A549 (cell line): Measurements from ENCODE around the gene FBXL22. TPM values are rescaled to one million over a fixed set of nuclear protein-coding genes. Genes with fewer than 3 reads are reported as not detected.

Source experiments
- ATAC-seq, 2 experiments: fragments of 200-7000 bp in 1 of 2; fragments of >200 bp in 1 of 2; cut with Nextera tagmentation in 1 of 2; cut with Tn5 transposase in 1 of 2; 3 replicates each; pipeline versions ENCODE4 v1.8.0 to v1.9.1; 2018 to 2020; ENCODE audit warnings: mild to moderate bottlenecking in 1 of 2, moderate library complexity in 1 of 2
- CTCF ChIA-PET: fragments of 300-600 bp; sonication (Branson Sonifier 250); formaldehyde crosslinking; extraction: SDS; loops from one replicate; lab custom pipeline; 2021; ENCODE audit warnings: antibody characterized with exemption, inconsistent platforms; lab: Yijun Ruan, JAX
- POLR2A ChIA-PET: fragments of 350-600 bp; formaldehyde crosslinking; extraction: SDS; loops from one replicate; lab custom pipeline; 2021; ENCODE audit warnings: antibody characterized with exemption, inconsistent platforms; lab: Yijun Ruan, JAX
- DNase-seq, 2 experiments: peaks; one replicate each; pipeline versions ENCODE4 v3.0.0 to v3.0.0-alpha.2; 2011 to 2016; ENCODE audit warnings: low read depth in 1 of 2, low spot score in 1 of 2
- FAIRE-seq: peaks from 2 replicates; lab custom pipeline; 2011; peaks lifted over from hg19 to GRCh38; lab: Jason Lieb, UNC
- H3K27ac ChIP-seq, 2 experiments: fragments of >200 bp; sonication (Bioruptor Twin); formaldehyde crosslinking; 3 replicates each; pipeline ENCODE4 v1.5.1; 2016 to 2017
- H3K4me1 ChIP-seq: fragments of >200 bp; sonication (Bioruptor Twin); formaldehyde crosslinking; 3 replicates; pipeline ENCODE4 v1.6.1; 2016
- H3K4me2 ChIP-seq: fragments of >200 bp; sonication (Bioruptor Twin); formaldehyde crosslinking; 3 replicates; pipeline ENCODE4 v1.6.1; 2016
- H3K4me3 ChIP-seq: fragments of >200 bp; sonication (Bioruptor Twin); formaldehyde crosslinking; 3 replicates; pipeline ENCODE4 v1.5.1; 2016
- H3K9me3 ChIP-seq: fragments of >200 bp; sonication (Bioruptor Twin); formaldehyde crosslinking; 3 replicates; pipeline ENCODE4 v1.6.1; 2016
- BHLHE40 ChIP-seq: IDR thresholded peaks from 2 replicates; pipeline ENCODE4 v1.6.1; 2012; ENCODE audit warnings: low read depth, low read length, inconsistent platforms
- CBX8 ChIP-seq: fragments of 200-600 bp; sonication (generic); IDR thresholded peaks from 2 replicates; pipeline ENCODE4 v1.6.1; 2016
- CEBPB ChIP-seq, 2 experiments: fragments of >200 bp in 1 of 2; sonication (Bioruptor Twin) in 1 of 2; formaldehyde crosslinking in 1 of 2; IDR thresholded peaks; 2 replicates each; pipeline ENCODE4 v1.6.1; 2012 to 2016
- CHD4 ChIP-seq: fragments of 200-600 bp; sonication (generic); IDR thresholded peaks from 2 replicates; pipeline ENCODE4 v1.6.1; 2016; ENCODE audit warnings: antibody characterized with exemption, mild to moderate bottlenecking, borderline replicate concordance
- EHF ChIP-seq: fragments of 250-450 bp; sonication (Bioruptor Pico); IDR thresholded peaks from 2 replicates; pipeline ENCODE4 v1.5.0; 2020; ENCODE audit warnings: mild to moderate bottlenecking
- EHMT2 ChIP-seq: fragments of 200-600 bp; sonication (generic); IDR thresholded peaks from 2 replicates; pipeline ENCODE4 v1.6.1; 2016; ENCODE audit warnings: antibody characterized with exemption, low read depth, mild to moderate bottlenecking, moderate library complexity
- EP300 ChIP-seq, 2 experiments: fragments of >200 bp; sonication (Bioruptor Twin); formaldehyde crosslinking; IDR thresholded peaks; 2 replicates in 1 of 2; 3 replicates in 1 of 2; pipeline ENCODE4 v1.6.1; 2016 to 2017
- FOXS1 ChIP-seq: fragments of 250-450 bp; sonication (Bioruptor Pico); IDR thresholded peaks from 2 replicates; pipeline ENCODE4 v1.5.0; 2020; ENCODE audit warnings: mild to moderate bottlenecking, moderate library complexity
- GATA3 ChIP-seq: IDR thresholded peaks from 2 replicates; pipeline ENCODE4 v1.6.1; 2012; ENCODE audit warnings: borderline replicate concordance
- HES2 ChIP-seq: fragments of >200 bp; sonication (Bioruptor Twin); formaldehyde crosslinking; IDR thresholded peaks from 2 replicates; pipeline ENCODE4 v1.6.1; 2016
- HEYL ChIP-seq: fragments of 250-450 bp; sonication (Bioruptor Pico); IDR thresholded peaks from 2 replicates; pipeline ENCODE4 v1.8.0; 2021; ENCODE audit warnings: mild to moderate bottlenecking, moderate library complexity
- HMGXB4 ChIP-seq: fragments of 250-450 bp; sonication (Bioruptor Pico); IDR thresholded peaks from 2 replicates; pipeline ENCODE4 v1.5.0; 2021; ENCODE audit warnings: mild to moderate bottlenecking, moderate library complexity, borderline replicate concordance
- HOXB5 ChIP-seq: fragments of 250-450 bp; sonication (Bioruptor Pico); IDR thresholded peaks from 2 replicates; pipeline ENCODE4 v1.5.0; 2020; ENCODE audit warnings: mild to moderate bottlenecking, moderate library complexity
- JUN ChIP-seq, 2 experiments: fragments of >200 bp; sonication (Bioruptor Twin); formaldehyde crosslinking; IDR thresholded peaks; 2 replicates in 1 of 2; 3 replicates in 1 of 2; pipeline ENCODE4 v1.6.1; 2016 to 2017
- JUNB ChIP-seq: fragments of >200 bp; sonication (Bioruptor Twin); formaldehyde crosslinking; IDR thresholded peaks from 2 replicates; pipeline ENCODE4 v1.6.1; 2016
- KDM1A ChIP-seq: fragments of 200-600 bp; sonication (generic); IDR thresholded peaks from 2 replicates; pipeline ENCODE4 v1.6.1; 2016; ENCODE audit warnings: low read depth, mild to moderate bottlenecking
- MAFK ChIP-seq: fragments of 450-650 bp; IDR thresholded peaks from 2 replicates; pipeline ENCODE4 v1.6.1; 2014; ENCODE audit not compliant: partially characterized antibody
- MAX ChIP-seq: IDR thresholded peaks from 2 replicates; pipeline ENCODE4 v1.6.1; 2012
- MAZ ChIP-seq: fragments of 150-350 bp; IDR thresholded peaks from 2 replicates; pipeline ENCODE4 v1.6.1; 2014; ENCODE audit warnings: antibody characterized with exemption, low read depth, low read length, borderline replicate concordance
- MYC ChIP-seq: IDR thresholded peaks from 2 replicates; pipeline ENCODE4 v1.6.1; 2012; ENCODE audit warnings: mild to moderate bottlenecking, inconsistent platforms, low read length, improper control_type of control experiment, borderline replicate concordance
- NFE2L2 ChIP-seq: fragments of 150-350 bp; conservative IDR thresholded peaks from 2 replicates; pipeline ENCODE4 v1.6.1; 2014; ENCODE audit warnings: low read length
- NR3C1 ChIP-seq: fragments of >200 bp; sonication (Bioruptor Twin); formaldehyde crosslinking; IDR thresholded peaks from 3 replicates; pipeline ENCODE4 v1.6.1; 2017
- POLR2A ChIP-seq: IDR thresholded peaks from 2 replicates; pipeline ENCODE4 v1.6.1; 2012; ENCODE audit warnings: mild to moderate bottlenecking, low read length
- POLR2AphosphoS2 ChIP-seq: conservative IDR thresholded peaks from 2 replicates; pipeline ENCODE4 v1.6.1; 2012; ENCODE audit warnings: low read length, improper control_type of control experiment, inconsistent platforms
- RNF2 ChIP-seq: fragments of 200-600 bp; sonication (generic); IDR thresholded peaks from 2 replicates; pipeline ENCODE4 v1.6.1; 2016; ENCODE audit warnings: low read depth, mild to moderate bottlenecking, antibody characterized with exemption, moderate library complexity, borderline replicate concordance
- TFCP2L1 ChIP-seq: fragments of 250-450 bp; sonication (Bioruptor Pico); IDR thresholded peaks from 2 replicates; pipeline ENCODE4 v1.5.0; 2021; ENCODE audit warnings: mild to moderate bottlenecking
- TP53 ChIP-seq: fragments of 250-450 bp; sonication (Bioruptor Pico); IDR thresholded peaks from 2 replicates; pipeline ENCODE4 v1.5.0; 2021; ENCODE audit warnings: mild to moderate bottlenecking, moderate library complexity
- ZC3H11A ChIP-seq: fragments of 450-650 bp; IDR thresholded peaks from 2 replicates; pipeline ENCODE4 v1.6.1; 2014; ENCODE audit warnings: antibody characterized with exemption, mild to moderate bottlenecking
- ZFP36 ChIP-seq: fragments of 450-650 bp; IDR thresholded peaks from 2 replicates; pipeline ENCODE4 v1.6.1; 2014; ENCODE audit warnings: borderline replicate concordance; ENCODE audit not compliant: partially characterized antibody
- ZNF302 ChIP-seq: fragments of 250-450 bp; sonication (Bioruptor Pico); IDR thresholded peaks from 2 replicates; pipeline ENCODE4 v1.9.0; 2021; ENCODE audit warnings: inconsistent platforms, mild to moderate bottlenecking, moderate library complexity
- ZSCAN20 ChIP-seq: fragments of 250-450 bp; sonication (Bioruptor Pico); IDR thresholded peaks from 2 replicates; pipeline ENCODE4 v1.8.0; 2022; ENCODE audit warnings: mild to moderate bottlenecking, moderate library complexity
- WGBS: methylation state at CpG from one replicate; pipeline ENCODE4 v1.1.6; 2017; ENCODE audit errors: missing lambda C conversion rate; 5-methylcytosine and 5-hydroxymethylcytosine counted together
- polyA plus RNA-seq, 4 experiments: library from polyadenylated mRNA; depleted of rRNA in 3 of 4; stranded (reverse); fragments of >200 nt; fragmentation: RNase III in 1 of 4; extraction: RNeasy Plus Mini Kit Qiagen cat#74134 plus additional on column Dnase treatment in 1 of 4; gene quantifications; 2 replicates in 3 of 4; 3 replicates in 1 of 4; pipeline ENCODE4 v1.2.3, GENCODE V29; 2011 to 2017
- TF ChIP-seq, protein P1 (sequence below): fragments of 200-600 bp; sonication (generic); IDR thresholded peaks from 2 replicates; pipeline ENCODE4 v1.6.1; 2016; ENCODE audit warnings: antibody characterized with exemption, mild to moderate bottlenecking, moderate library complexity
- TF ChIP-seq, protein P2 (sequence below): fragments of 450-650 bp; IDR thresholded peaks from 2 replicates; pipeline ENCODE4 v1.6.1; 2014; ENCODE audit warnings: antibody characterized with exemption
- TF ChIP-seq, protein P3 (sequence below): IDR thresholded peaks from 2 replicates; pipeline ENCODE4 v1.6.1; 2012; ENCODE audit warnings: low read depth, borderline replicate concordance

The FBXL22 gene
- polyA plus RNA-seq, 2 of the 4 experiments (the other 2 are of a cell fraction), result 0.18 to 0.23 TPM

- TF ChIP-seq ZSCAN20 (0 out of 2 replicates have a peak, but pooled peaks have one; percentile 25), BHLHE40 (peak; percentile 70), JUNB (no peak), MYC (peak; percentile 99)
Observed at GRCh38 chr15:63600616-63601025, 3.4 kb downstream of the FBXL22 start (continued).

GRCh38 chr15:63601026-63601703, 4.0 kb downstream of the FBXL22 start:
- peaks cover 20% of the 10 kb centered on the region; the same call in 2 of the 3 replicates for H3K4me1 ChIP-seq
- 2% methylated on average over 48 of the region's 63 CpGs for WGBS
- FAIRE-seq (no peak), ATAC-seq (peak; percentile 15 to 27), DNase-seq (peak; percentile 30 to 61)
- H3K4me3 ChIP-seq, result peak overlapping the region; percentile 83
- H3K4me2 ChIP-seq, result peak overlapping the region; percentile 88
- TF ChIP-seq ZSCAN20, result no peak
- no peak for TF ChIP-seq CBX8
- no peak for TF ChIP-seq FOXS1
- TF ChIP-seq CHD4, result no peak
- TF ChIP-seq MAZ, result no peak
- no peak for TF ChIP-seq EHMT2
- TF ChIP-seq HOXB5 (CRISPR knock-in tag), result no peak
- TF ChIP-seq KDM1A, result 0 out of 2 replicates have a peak, but pooled peaks have one; percentile 9
- no peak for TF ChIP-seq EP300 (IDR thresholded peaks at IDR 0.05)
- TF ChIP-seq HES2, result no peak
- TF ChIP-seq ZFP36, result no peak
- TF ChIP-seq ZC3H11A, result no peak
- no peak for TF ChIP-seq MAFK
- TF ChIP-seq EHF (CRISPR knock-in tag), result no peak
- no peak for TF ChIP-seq HEYL
- TF ChIP-seq RNF2, result no peak
- TF ChIP-seq MYC, result no peak
- no peak for TF ChIP-seq NFE2L2
- no peak for TF ChIP-seq TP53
- no peak for TF ChIP-seq ZNF302 (CRISPR knock-in tag)
- peak; percentile 36 for TF ChIP-seq POLR2A
- TF ChIP-seq, protein P1, sequence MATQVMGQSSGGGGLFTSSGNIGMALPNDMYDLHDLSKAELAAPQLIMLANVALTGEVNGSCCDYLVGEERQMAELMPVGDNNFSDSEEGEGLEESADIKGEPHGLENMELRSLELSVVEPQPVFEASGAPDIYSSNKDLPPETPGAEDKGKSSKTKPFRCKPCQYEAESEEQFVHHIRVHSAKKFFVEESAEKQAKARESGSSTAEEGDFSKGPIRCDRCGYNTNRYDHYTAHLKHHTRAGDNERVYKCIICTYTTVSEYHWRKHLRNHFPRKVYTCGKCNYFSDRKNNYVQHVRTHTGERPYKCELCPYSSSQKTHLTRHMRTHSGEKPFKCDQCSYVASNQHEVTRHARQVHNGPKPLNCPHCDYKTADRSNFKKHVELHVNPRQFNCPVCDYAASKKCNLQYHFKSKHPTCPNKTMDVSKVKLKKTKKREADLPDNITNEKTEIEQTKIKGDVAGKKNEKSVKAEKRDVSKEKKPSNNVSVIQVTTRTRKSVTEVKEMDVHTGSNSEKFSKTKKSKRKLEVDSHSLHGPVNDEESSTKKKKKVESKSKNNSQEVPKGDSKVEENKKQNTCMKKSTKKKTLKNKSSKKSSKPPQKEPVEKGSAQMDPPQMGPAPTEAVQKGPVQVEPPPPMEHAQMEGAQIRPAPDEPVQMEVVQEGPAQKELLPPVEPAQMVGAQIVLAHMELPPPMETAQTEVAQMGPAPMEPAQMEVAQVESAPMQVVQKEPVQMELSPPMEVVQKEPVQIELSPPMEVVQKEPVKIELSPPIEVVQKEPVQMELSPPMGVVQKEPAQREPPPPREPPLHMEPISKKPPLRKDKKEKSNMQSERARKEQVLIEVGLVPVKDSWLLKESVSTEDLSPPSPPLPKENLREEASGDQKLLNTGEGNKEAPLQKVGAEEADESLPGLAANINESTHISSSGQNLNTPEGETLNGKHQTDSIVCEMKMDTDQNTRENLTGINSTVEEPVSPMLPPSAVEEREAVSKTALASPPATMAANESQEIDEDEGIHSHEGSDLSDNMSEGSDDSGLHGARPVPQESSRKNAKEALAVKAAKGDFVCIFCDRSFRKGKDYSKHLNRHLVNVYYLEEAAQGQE, result no peak
- no peak for TF ChIP-seq HMGXB4 (CRISPR knock-in tag)
- TF ChIP-seq, protein P2, sequence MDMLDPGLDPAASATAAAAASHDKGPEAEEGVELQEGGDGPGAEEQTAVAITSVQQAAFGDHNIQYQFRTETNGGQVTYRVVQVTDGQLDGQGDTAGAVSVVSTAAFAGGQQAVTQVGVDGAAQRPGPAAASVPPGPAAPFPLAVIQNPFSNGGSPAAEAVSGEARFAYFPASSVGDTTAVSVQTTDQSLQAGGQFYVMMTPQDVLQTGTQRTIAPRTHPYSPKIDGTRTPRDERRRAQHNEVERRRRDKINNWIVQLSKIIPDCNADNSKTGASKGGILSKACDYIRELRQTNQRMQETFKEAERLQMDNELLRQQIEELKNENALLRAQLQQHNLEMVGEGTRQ, result no peak
- no peak for TF ChIP-seq POLR2AphosphoS2
- no peak for TF ChIP-seq GATA3
- no peak for TF ChIP-seq NR3C1
- no peak for TF ChIP-seq CEBPB (IDR thresholded peaks at IDR 0.05)
- no peak for TF ChIP-seq TFCP2L1 (CRISPR knock-in tag)
- TF ChIP-seq JUN (IDR thresholded peaks at IDR 0.05), result no peak; a peak in 1 of 5 replicates
- no peak for TF ChIP-seq JUNB
- TF ChIP-seq, protein P3, sequence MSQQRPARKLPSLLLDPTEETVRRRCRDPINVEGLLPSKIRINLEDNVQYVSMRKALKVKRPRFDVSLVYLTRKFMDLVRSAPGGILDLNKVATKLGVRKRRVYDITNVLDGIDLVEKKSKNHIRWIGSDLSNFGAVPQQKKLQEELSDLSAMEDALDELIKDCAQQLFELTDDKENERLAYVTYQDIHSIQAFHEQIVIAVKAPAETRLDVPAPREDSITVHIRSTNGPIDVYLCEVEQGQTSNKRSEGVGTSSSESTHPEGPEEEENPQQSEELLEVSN, result peak; percentile 58; the same call in 1 of the 2 replicates
- peak; percentile 36 for TF ChIP-seq MAX
- ChIA-PET CTCF (interaction anchor here (0.7 to 10.7 kb wide), 29 partner anchors 7 to 687 kb away, joined by 3 to 185 read pairs (median 5); partner anchors contain the start of gene USP3), POLR2A (interaction anchor here (0.9 to 2.7 kb wide), 6 partner anchors 91 to 492 kb away, joined by 3 to 25 read pairs (median 4); partner anchors contain the start of genes CIAO2A and USP3)
- H3K27ac ChIP-seq, result peak overlapping the region; percentile 91 to 93
- no peaks in the 10 kb centered on the region for H3K9me3 ChIP-seq
